Measurements from ENCODE around the gene BEX4.
A peak's percentile ranks its signal among the peaks of the same experiment; 100 is the strongest.

BEX4 gene

DNA sequence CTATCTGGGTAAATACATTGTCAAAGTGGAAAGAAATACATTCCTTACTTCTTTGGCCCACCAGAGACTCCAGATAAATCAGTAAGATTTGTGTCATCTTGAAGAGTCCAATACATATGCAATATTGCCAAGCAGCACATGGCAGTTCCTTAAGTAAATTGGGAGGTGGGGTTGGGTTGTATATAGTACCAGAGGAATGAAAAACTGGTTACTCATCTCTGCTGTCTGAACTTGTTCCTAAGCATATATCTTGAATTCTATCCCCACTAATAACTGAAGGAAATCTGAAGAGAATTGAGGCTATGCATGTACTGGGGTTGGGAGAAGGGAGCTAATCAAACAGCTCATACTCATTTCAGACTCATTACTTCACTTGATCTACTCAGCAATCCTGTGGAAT is 25.2 kb downstream of the BEX4 start:
- DNase-seq, result no peak

DNA sequence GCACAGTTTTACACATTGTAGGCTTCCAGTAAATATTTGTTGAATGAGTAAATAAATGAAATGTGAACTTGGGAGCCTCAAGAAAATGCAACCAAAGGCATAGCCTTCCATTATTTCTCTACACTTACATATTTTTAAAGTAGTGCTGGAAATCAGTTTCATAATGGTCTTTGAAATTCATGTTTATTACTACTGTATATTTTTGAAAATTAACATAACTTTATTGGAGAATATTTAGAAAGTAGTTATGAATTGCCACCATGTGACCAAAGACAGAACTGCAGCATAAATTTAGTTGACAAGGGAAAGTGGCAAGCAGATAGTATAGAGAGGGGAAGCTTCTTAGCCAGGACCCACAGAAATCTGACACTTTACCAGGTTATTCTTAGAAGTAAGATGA is 33.6 kb downstream of the BEX4 start:
- DNase-seq, result no peak

DNA sequence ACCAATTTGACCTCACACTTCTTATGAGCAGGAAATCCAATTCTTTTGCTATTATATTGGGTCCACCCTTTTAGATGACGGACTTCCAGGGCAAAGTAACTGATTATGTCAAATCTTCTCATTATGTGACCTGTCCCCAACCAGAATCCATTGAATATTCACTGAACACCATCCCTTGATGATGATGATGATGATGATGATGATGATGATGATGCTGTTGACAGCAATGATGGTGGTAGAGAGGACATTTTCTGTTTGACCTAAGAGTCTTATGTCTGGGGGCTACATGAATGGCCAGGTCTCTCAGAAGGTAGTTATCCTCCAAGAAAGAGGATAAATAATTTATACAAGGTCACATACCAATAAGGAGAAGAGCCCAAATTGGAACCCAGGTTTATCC is 34.9 kb downstream of the BEX4 start:
- DNase-seq, result no peak

DNA sequence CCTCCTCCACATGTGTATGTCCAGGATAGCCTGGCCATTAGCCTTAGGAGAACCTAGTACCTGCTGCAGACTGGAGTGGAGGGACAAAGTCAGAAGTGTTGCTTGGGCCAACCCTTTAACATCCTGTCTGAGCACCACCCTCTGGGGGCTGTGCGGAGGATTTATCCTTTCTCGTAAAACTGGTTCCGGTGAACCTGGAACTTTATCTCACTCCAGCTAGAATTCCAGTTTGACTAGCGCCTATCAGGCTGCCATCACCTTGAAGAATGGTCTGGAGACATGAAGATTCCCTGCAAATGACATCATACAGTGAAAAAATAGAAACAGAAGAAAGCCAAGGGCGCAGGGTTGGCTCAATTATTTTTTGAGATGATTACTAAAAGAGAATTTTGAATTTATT is 36.1 kb downstream of the BEX4 start:
- DNase-seq, result no peak

DNA sequence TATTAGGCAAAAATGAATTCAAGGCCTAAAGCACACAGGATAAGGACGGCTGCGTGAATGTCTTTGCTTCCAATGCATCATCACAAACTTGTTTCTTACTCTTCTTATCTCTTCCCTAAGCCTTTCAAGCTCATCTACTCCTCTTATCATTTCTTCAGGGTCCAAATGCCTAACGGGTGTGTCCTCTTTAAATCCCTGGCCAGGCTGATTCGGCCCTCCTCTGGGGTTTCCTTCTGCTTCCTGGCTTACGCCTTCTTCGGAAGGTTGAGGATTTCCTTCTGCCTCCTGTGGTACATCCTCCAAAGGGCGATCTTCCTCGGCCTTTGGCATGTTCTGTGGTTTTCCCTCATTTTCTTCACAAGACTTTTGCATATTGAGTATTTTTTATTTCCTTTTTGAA is 38.7 kb downstream of the BEX4 start:
- DNase-seq, result no peak

DNA sequence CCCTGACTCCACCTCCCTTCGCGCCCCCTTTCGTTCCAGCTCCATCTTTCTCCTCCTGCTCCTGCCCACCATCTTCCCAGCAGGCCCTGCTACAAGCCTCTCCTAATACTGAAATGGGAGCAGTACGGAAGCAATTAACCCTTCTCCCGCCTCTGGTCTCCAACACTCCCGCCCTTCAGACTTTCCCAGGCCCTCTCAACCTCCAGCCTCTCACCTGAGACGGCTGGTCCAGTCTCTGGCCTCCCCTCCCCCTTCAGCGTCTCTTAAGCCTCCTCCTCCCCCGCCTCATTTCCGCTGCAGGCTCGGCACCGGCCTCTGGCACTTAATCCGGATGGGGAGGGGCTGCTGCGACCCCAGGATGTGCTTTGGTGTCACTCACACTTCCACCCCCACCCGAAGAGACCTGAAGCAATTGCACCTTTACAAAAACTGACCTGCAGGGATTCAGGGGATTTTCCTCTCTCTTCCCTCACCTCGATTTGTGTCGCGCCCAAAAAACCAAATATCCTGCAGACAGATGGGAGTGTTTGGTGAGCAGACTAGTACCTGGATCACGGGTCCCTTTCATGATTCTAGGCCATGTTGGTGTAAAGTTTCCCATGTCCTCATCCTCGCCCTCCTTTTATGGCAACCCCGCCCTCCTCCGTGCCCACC is 39.4 kb downstream of the BEX4 start:
- peak; percentile 23 to 47 for DNase-seq

DNA sequence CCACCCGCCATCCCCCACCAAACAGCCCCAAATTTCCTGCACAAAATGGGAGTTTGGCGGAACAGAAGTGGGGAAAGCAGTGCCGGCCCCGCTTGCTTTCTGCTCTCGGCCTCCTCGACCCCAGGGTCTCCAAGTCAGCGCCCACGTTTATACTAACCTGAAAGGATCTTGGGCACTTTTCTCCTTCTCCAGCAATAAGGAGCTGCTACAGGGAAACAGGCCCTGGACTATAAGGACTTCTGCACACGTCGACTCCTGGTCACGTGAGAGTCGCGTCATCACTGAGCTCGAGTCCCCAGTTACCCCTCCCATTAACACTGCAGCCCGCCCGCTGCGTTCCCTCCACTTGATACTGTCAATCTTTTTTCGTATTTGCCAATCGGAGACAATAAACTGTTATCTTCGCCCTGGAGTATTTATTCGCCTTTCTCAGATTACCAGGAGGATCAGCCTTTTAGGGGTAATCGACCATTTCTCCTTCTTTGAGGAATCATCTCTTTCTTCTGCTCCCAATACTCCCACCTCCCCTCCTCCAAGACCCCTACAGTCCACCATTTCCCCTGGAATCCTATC is 40.1 kb downstream of the BEX4 start, which contains the start of gene TCEAL8:
TCEAL8 (minus strand) TSS at position 235 of the 573 bp plus-strand sequence. CDS start 1,176 bp downstream, outside the sequence.
- DNase-seq, result peak; percentile 36 to 74

DNA sequence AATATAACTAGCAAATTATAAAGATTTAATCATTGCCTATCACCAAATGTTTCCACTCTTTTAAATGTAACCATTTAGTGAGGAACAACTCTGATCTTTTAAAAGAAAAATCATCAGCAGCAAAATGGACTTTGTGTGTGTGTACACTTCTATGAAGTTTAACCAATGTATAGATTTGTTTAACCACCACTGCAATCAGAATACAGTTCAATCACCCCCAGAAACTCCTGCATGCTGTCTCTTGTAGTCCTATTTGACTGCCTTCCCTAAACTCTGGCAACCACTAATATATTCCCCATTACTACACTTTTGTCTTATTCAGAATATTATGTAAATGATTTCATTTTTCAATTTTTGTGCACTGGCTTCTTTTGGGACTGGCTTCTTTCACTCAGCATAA is 41.7 kb downstream of the BEX4 start:
- no peak for DNase-seq

DNA sequence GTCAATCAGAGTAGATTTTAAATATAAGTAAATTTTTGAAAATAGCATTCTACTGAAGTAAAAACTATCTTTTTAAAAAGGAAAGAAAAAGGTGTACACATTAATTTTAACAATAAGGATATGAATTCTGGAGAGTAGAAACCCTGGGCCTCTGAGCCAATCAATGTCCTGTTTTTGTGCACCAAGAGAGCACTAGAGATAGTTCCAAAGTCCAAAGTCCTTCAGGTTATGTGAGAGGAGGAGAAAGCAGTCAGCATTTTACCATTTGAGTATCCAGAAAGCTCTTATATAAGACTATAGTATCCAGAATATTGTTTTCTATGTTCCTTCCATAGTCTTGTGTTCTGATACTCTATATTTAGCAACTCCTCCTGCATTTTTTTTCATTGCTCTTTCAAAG is 43.4 kb downstream of the BEX4 start:
- DNase-seq, result no peak
